ENCODE data around the gene TOMM40. TPM values are rescaled to one million over a fixed set of nuclear protein-coding genes. Genes with fewer than 3 reads are reported as not detected.
A peak's percentile ranks its signal among the peaks of the same experiment; 100 is the strongest.

TOMM40 gene
- total and polyA plus RNA-seq, 4 donors = 27.0 to 34.4 (median 30.6) TPM

GRCh38 chr19:44927746-44928145 lies 36.7 kb downstream of the TOMM40 start:
- peak overlapping the region in 2 of 3 donors; percentile 38 to 63 for H3K4me3 ChIP-seq (ENCODE audit: low read depth in 1 of 3, low read length in 3 of 3)
- no peak for DNase-seq (ENCODE audit: low spot score)
- H3K9ac ChIP-seq (ENCODE audit: low read depth in 1 of 2, low read length in 2 of 2) = peak overlapping the region in 1 of 2 donors; percentile 59
- no peaks in the 10 kb centered on the region for H3K9me3 ChIP-seq (ENCODE audit: control insufficient read depth in 4 of 4, low read length in 3 of 4)
- H3K27me3 ChIP-seq (ENCODE audit: control insufficient read depth in 4 of 4, insufficient read depth in 4 of 4, low read length in 3 of 4) = no peaks in the 10 kb centered on the region
- H3K27ac ChIP-seq (ENCODE audit: low read depth in 1 of 2, low read length in 2 of 2) = peak overlapping the region; percentile 94 to 95
- TF ChIP-seq HNF4A (conservative IDR thresholded peaks at IDR 0.05) = no peak
- no peak for TF ChIP-seq NR2F2 (IDR thresholded peaks at IDR 0.05)
- no peak for TF ChIP-seq FOXA1 (IDR thresholded peaks at IDR 0.05)
- TF ChIP-seq YY1 (IDR thresholded peaks at IDR 0.05) = no peak
- TF ChIP-seq, protein P1, sequence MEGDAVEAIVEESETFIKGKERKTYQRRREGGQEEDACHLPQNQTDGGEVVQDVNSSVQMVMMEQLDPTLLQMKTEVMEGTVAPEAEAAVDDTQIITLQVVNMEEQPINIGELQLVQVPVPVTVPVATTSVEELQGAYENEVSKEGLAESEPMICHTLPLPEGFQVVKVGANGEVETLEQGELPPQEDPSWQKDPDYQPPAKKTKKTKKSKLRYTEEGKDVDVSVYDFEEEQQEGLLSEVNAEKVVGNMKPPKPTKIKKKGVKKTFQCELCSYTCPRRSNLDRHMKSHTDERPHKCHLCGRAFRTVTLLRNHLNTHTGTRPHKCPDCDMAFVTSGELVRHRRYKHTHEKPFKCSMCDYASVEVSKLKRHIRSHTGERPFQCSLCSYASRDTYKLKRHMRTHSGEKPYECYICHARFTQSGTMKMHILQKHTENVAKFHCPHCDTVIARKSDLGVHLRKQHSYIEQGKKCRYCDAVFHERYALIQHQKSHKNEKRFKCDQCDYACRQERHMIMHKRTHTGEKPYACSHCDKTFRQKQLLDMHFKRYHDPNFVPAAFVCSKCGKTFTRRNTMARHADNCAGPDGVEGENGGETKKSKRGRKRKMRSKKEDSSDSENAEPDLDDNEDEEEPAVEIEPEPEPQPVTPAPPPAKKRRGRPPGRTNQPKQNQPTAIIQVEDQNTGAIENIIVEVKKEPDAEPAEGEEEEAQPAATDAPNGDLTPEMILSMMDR (IDR thresholded peaks at IDR 0.05; ENCODE audit: low read depth, low read length, missing input control) = no peak
- TF ChIP-seq, protein P2, sequence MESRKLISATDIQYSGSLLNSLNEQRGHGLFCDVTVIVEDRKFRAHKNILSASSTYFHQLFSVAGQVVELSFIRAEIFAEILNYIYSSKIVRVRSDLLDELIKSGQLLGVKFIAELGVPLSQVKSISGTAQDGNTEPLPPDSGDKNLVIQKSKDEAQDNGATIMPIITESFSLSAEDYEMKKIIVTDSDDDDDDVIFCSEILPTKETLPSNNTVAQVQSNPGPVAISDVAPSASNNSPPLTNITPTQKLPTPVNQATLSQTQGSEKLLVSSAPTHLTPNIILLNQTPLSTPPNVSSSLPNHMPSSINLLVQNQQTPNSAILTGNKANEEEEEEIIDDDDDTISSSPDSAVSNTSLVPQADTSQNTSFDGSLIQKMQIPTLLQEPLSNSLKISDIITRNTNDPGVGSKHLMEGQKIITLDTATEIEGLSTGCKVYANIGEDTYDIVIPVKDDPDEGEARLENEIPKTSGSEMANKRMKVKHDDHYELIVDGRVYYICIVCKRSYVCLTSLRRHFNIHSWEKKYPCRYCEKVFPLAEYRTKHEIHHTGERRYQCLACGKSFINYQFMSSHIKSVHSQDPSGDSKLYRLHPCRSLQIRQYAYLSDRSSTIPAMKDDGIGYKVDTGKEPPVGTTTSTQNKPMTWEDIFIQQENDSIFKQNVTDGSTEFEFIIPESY (IDR thresholded peaks at IDR 0.05) = no peak
- TF ChIP-seq RXRA (IDR thresholded peaks at IDR 0.05) = no peak
- TF ChIP-seq GABPA (IDR thresholded peaks at IDR 0.05 in 1 of 2, conservative IDR thresholded peaks at IDR 0.05 in 1 of 2) = no peak
- TF ChIP-seq, protein P3, sequence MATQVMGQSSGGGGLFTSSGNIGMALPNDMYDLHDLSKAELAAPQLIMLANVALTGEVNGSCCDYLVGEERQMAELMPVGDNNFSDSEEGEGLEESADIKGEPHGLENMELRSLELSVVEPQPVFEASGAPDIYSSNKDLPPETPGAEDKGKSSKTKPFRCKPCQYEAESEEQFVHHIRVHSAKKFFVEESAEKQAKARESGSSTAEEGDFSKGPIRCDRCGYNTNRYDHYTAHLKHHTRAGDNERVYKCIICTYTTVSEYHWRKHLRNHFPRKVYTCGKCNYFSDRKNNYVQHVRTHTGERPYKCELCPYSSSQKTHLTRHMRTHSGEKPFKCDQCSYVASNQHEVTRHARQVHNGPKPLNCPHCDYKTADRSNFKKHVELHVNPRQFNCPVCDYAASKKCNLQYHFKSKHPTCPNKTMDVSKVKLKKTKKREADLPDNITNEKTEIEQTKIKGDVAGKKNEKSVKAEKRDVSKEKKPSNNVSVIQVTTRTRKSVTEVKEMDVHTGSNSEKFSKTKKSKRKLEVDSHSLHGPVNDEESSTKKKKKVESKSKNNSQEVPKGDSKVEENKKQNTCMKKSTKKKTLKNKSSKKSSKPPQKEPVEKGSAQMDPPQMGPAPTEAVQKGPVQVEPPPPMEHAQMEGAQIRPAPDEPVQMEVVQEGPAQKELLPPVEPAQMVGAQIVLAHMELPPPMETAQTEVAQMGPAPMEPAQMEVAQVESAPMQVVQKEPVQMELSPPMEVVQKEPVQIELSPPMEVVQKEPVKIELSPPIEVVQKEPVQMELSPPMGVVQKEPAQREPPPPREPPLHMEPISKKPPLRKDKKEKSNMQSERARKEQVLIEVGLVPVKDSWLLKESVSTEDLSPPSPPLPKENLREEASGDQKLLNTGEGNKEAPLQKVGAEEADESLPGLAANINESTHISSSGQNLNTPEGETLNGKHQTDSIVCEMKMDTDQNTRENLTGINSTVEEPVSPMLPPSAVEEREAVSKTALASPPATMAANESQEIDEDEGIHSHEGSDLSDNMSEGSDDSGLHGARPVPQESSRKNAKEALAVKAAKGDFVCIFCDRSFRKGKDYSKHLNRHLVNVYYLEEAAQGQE (IDR thresholded peaks at IDR 0.05) = no peak
- no peak for TF ChIP-seq FOXA2 (IDR thresholded peaks at IDR 0.05)
- no peak for TF ChIP-seq EGR1 (IDR thresholded peaks at IDR 0.05; ENCODE audit: low read depth in 2 of 2)
- TF ChIP-seq, protein P4, sequence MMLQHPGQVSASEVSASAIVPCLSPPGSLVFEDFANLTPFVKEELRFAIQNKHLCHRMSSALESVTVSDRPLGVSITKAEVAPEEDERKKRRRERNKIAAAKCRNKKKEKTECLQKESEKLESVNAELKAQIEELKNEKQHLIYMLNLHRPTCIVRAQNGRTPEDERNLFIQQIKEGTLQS (IDR thresholded peaks at IDR 0.05) = no peak
- TF ChIP-seq SP1 (IDR thresholded peaks at IDR 0.05) = no peak
- 29% methylated on average over 5 of the region's 5 CpGs for WGBS
- H3K4me1 ChIP-seq (ENCODE audit: control insufficient read depth in 4 of 4, insufficient read depth in 4 of 4, low read length in 3 of 4) = peaks cover 25 to 65% (median 47%) of the 10 kb centered on the region in 4 donors
- H3K36me3 ChIP-seq (ENCODE audit: control insufficient read depth in 4 of 4, insufficient read depth in 3 of 4, low read depth in 1 of 4, low read length in 3 of 4) = no peaks in the 10 kb centered on the region

GRCh38 chr19:44930088-44930487 lies 39.0 kb downstream of the TOMM40 start:
- no peaks in the 10 kb centered on the region for H3K9me3 ChIP-seq (ENCODE audit: control insufficient read depth in 4 of 4, low read length in 3 of 4)
- H3K4me3 ChIP-seq (ENCODE audit: low read depth in 1 of 3, low read length in 3 of 3) = no peak overlapping the region
- peak overlapping the region; percentile 32 to 39 for H3K27ac ChIP-seq (ENCODE audit: low read depth in 1 of 2, low read length in 2 of 2)
- H3K27me3 ChIP-seq (ENCODE audit: control insufficient read depth in 4 of 4, insufficient read depth in 4 of 4, low read length in 3 of 4) = no peaks in the 10 kb centered on the region
- 34% methylated on average over 7 of the region's 7 CpGs for WGBS
- H3K4me1 ChIP-seq (ENCODE audit: control insufficient read depth in 4 of 4, insufficient read depth in 4 of 4, low read length in 3 of 4) = peaks cover 21 to 49% (median 37%) of the 10 kb centered on the region in 4 donors
- H3K9ac ChIP-seq (ENCODE audit: low read depth in 1 of 2, low read length in 2 of 2) = no peak overlapping the region
- no peak for DNase-seq (ENCODE audit: low spot score)
- no peaks in the 10 kb centered on the region for H3K36me3 ChIP-seq (ENCODE audit: control insufficient read depth in 4 of 4, insufficient read depth in 3 of 4, low read depth in 1 of 4, low read length in 3 of 4)
- TF ChIP-seq, protein P2 (IDR thresholded peaks at IDR 0.05) = no peak
- peak in 1 of 2 donors; percentile 43 for TF ChIP-seq JUND (IDR thresholded peaks at IDR 0.05)
- TF ChIP-seq RAD21 (IDR thresholded peaks at IDR 0.05) = peak in 1 of 2 donors; percentile 48
- TF ChIP-seq EGR1 (IDR thresholded peaks at IDR 0.05; ENCODE audit: low read depth in 2 of 2) = no peak
- TF ChIP-seq FOXA1 (IDR thresholded peaks at IDR 0.05) = no peak
- TF ChIP-seq NR2F2 (IDR thresholded peaks at IDR 0.05) = no peak
- peak; percentile 77 to 87 for TF ChIP-seq RXRA (IDR thresholded peaks at IDR 0.05)
- peak; percentile 80 to 91 for TF ChIP-seq HNF4A (conservative IDR thresholded peaks at IDR 0.05)
- TF ChIP-seq TAF1 (conservative IDR thresholded peaks at IDR 0.05) = no peak
- peak; percentile 44 for TF ChIP-seq YY1 (IDR thresholded peaks at IDR 0.05)
- TF ChIP-seq, protein P5, sequence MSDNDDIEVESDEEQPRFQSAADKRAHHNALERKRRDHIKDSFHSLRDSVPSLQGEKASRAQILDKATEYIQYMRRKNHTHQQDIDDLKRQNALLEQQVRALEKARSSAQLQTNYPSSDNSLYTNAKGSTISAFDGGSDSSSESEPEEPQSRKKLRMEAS (IDR thresholded peaks at IDR 0.05) = peak; percentile 23
- peak; percentile 79 for TF ChIP-seq SP1 (IDR thresholded peaks at IDR 0.05)
- TF ChIP-seq FOXA2 (IDR thresholded peaks at IDR 0.05) = peak; percentile 14
- no peak for TF ChIP-seq GABPA (IDR thresholded peaks at IDR 0.05 in 1 of 2, conservative IDR thresholded peaks at IDR 0.05 in 1 of 2)
- TF ChIP-seq, protein P4 (IDR thresholded peaks at IDR 0.05) = no peak
